Measurements from ENCODE around the gene PARVA. TPM values are rescaled to one million over a fixed set of nuclear protein-coding genes. Genes with fewer than 3 reads are reported as not detected.
A peak's percentile ranks its signal among the peaks of the same experiment; 100 is the strongest.

The PARVA gene
- total and polyA plus RNA-seq, 9 of the 15 experiments (the other 6 are each of a cell fraction or from before 2014, with no cell fraction given) = 0.11 TPM; not detected in 8

- ATAC-seq = peak; percentile 42; the same call in 2 of the 3 replicates
- 0 out of 5 replicates have a peak, but pooled peaks cover 0 to 2% of the 10 kb centered on the region in 2 experiments for H3K4me1 ChIP-seq (replicated peaks in 1 of 2; ENCODE audit: control insufficient read depth in 2 of 2, insufficient read depth in 2 of 2, low read length in 2 of 2)
- TF ChIP-seq STAG1 (CRISPR knock-in tag; IDR thresholded peaks at IDR 0.05; ENCODE audit: borderline replicate concordance) (no peak), MEIS2 (IDR thresholded peaks at IDR 0.05; ENCODE audit: partially characterized antibody) (peak; percentile 83), ZNF76 (CRISPR knock-in tag; IDR thresholded peaks at IDR 0.05; ENCODE audit: borderline replicate concordance) (no peak), PKNOX1 (IDR thresholded peaks at IDR 0.05) (peak; percentile 73), THAP7 (CRISPR knock-in tag; IDR thresholded peaks at IDR 0.05) (no peak), ZNF639 (CRISPR knock-in tag; conservative IDR thresholded peaks at IDR 0.05 in 1 of 2, IDR thresholded peaks at IDR 0.05 in 1 of 2) (no peak), FOXJ3 (CRISPR knock-in tag; IDR thresholded peaks at IDR 0.05) (no peak), NFIC (IDR thresholded peaks at IDR 0.05) (peak; percentile 82), SUPT5H (IDR thresholded peaks at IDR 0.05) (no peak), ZNF121 (CRISPR knock-in tag; conservative IDR thresholded peaks at IDR 0.05) (no peak), MIER1 (IDR thresholded peaks at IDR 0.05; ENCODE audit: low read depth) (no peak), ZNF174 (CRISPR knock-in tag; IDR thresholded peaks at IDR 0.05) (no peak), ZNF311 (CRISPR knock-in tag; IDR thresholded peaks at IDR 0.05) (no peak), ZEB2 (IDR thresholded peaks at IDR 0.05) (no peak), HNRNPK (IDR thresholded peaks at IDR 0.05; ENCODE audit: low read depth, low read length, poor library complexity, severe bottlenecking) (no peak), KLF1 (tag; IDR thresholded peaks at IDR 0.05) (no peak), TRIM25 (IDR thresholded peaks at IDR 0.05; ENCODE audit: borderline replicate concordance) (no peak), SMAD1 (IDR thresholded peaks at IDR 0.05; ENCODE audit: low read depth, low read length, partially characterized antibody) (no peak), COPS2 (conservative IDR thresholded peaks at IDR 0.05) (no peak)
Observed at GRCh38 chr11:12461516-12461915, 84.1 kb downstream of the PARVA start.

More at GRCh38 chr11:12461516-12461915, 84.1 kb downstream of the PARVA start:
- Histone ChIP-seq H3K4me2 (ENCODE audit: insufficient read depth, low read length) (no peak overlapping the region), H3K9me3 (replicated peaks; ENCODE audit: control insufficient read depth, insufficient read depth, low read depth, low read length) (no peaks in the 10 kb centered on the region), H3K79me2 (ENCODE audit: control insufficient read depth, insufficient read depth, low read length) (no peaks in the 10 kb centered on the region), H3K9me1 (ENCODE audit: control insufficient read depth, insufficient read depth, low read length) (no peaks in the 10 kb centered on the region), H3K36me3 (ENCODE audit: control insufficient read depth, insufficient read depth, low read length) (no peaks in the 10 kb centered on the region), H4K20me1 (replicated peaks; ENCODE audit: control insufficient read depth, insufficient read depth, low read length) (no peaks in the 10 kb centered on the region; the same call in 1 of the 2 replicates), H2AFZ (ENCODE audit: low read depth, low read length) (no peak overlapping the region), H3K9ac (ENCODE audit: insufficient read depth in 1 of 2, low read depth in 2 of 2, low read length in 2 of 2) (no peak overlapping the region), H3K27ac (ENCODE audit: extremely low read depth, low read depth, low read length) (no peak overlapping the region), H3K4me3 (no peak overlapping the region), H3K27me3 (ENCODE audit: control insufficient read depth in 2 of 2, insufficient read depth in 2 of 2, low read length in 2 of 2) (peaks cover 2 to 15% of the 10 kb centered on the region in 2 experiments; a peak in 2 of 5 replicates)
- DNase-seq (ENCODE audit: extremely low read depth in 1 of 4, low spot score in 3 of 4) (peak in 1 of 4 experiments; percentile 45), FAIRE-seq (no peak)
- in situ Hi-C loops (cut with MboI) = no loop called here
- no TSS peak for BruUV-seq (replicated peaks)
- WGBS (ENCODE audit: insufficient coverage, low coverage, missing lambda C conversion rate) = 4% methylated on average over 5 of the region's 5 CpGs
- ChIA-PET CTCF (ENCODE audit: low intra/inter-chr PET ratio) (no interaction called here), POLR2A (interaction anchor here (3.5 kb wide), 1 partner anchor 11 kb away, joined by 12 read pairs; no protein-coding TSS in a partner anchor)
- intact Hi-C loops (cut with micrococcal nuclease) = no loop called here

All from K562 (cell line).